Activated B cell treated with CpG ODN at 0.5 μM for 24 hours (primary cell): ENCODE data around the gene GNAI3. TPM values are rescaled to one million over a fixed set of nuclear protein-coding genes. Genes with fewer than 3 reads are reported as not detected.

Experiments
- ATAC-seq: fragments of 200-7000 bp; cut with Tn5 transposase; one replicate; pipeline ENCODE4 v1.10.0; 2021; ENCODE audit warnings: low read depth, mild to moderate bottlenecking, moderate library complexity
- CTCF ChIA-PET: fragments of 350-600 bp; sonication (Branson Sonifier 250); formaldehyde crosslinking; loops from one replicate; lab custom pipeline; 2021; ENCODE audit warnings: antibody characterized with exemption; lab: Charles Lee
- POLR2A ChIA-PET: fragments of 350-600 bp; sonication (Branson Sonifier 250); formaldehyde crosslinking; loops from one replicate; lab custom pipeline; 2021; ENCODE audit warnings: antibody characterized with exemption; lab: Charles Lee
- DNase-seq: peaks from one replicate; pipeline ENCODE4 v3.0.0; 2022
- H3K27ac Mint-ChIP-seq: one replicate; pipeline ENCODE4 v1.8.0; 2020; ENCODE audit warnings: mixed read lengths
- H3K27me3 Mint-ChIP-seq: one replicate; pipeline ENCODE4 v1.8.0; 2021; ENCODE audit warnings: mixed read lengths
- H3K36me3 Mint-ChIP-seq: one replicate; pipeline ENCODE4 v1.8.0; 2021; ENCODE audit warnings: low read depth, mixed read lengths
- H3K4me1 Mint-ChIP-seq: one replicate; pipeline ENCODE4 v1.8.0; 2021; ENCODE audit warnings: mixed read lengths
- H3K4me3 Mint-ChIP-seq: one replicate; pipeline ENCODE4 v1.8.0; 2020; ENCODE audit warnings: mild to moderate bottlenecking, mixed read lengths
- H3K9me3 Mint-ChIP-seq: one replicate; pipeline ENCODE4 v1.8.0; 2020; ENCODE audit warnings: mixed read lengths
- intact Hi-C: fragments of 100-400 bp; cut with micrococcal nuclease; formaldehyde crosslinking; loops from one replicate; pipeline ENCODE4 v1.15.1; 2024
- total RNA-seq: library from RNA; stranded (reverse); gene quantifications from 2 replicates; pipeline ENCODE4 v1.2.3, GENCODE V29; 2022
- TF ChIP-seq, protein P1 (sequence below): fragments of 200-600 bp; IDR thresholded peaks from one replicate; pipeline ENCODE4 v1.8.0; 2022; ENCODE audit warnings: antibody characterized with exemption, mild to moderate bottlenecking

GNAI3 gene
- total RNA-seq, 1 donor from 2014 or later = 8.4 TPM

DNA sequence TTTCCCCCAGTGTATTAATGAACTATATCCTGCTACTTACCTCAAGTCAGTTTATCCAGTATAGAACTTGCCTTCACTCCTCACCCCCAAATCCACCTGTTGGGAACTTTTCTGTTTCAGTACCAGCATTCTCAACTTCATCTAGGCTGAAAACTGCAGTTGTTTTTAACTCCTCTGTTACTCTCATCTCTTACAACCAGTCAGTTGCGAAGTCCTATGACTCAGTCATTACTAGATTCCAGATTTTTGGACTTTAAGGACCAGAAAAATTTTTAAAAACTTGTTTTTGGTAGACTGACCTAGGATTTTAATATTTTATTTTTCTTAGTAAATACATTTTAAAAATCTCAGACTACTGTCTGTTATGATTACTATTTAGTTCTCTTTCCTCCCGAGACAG is 8.1 kb downstream of the GNAI3 start:
- Mint-ChIP-seq H3K4me1 (peaks cover 77% of the 10 kb centered on the region), H3K27ac (peak overlapping the region; percentile 46), H3K27me3 (no peaks in the 10 kb centered on the region), H3K9me3 (no peaks in the 10 kb centered on the region), H3K36me3 (peaks cover 18% of the 10 kb centered on the region), H3K4me3 (no peak overlapping the region)
- POLR2A ChIA-PET = no interaction called here
- TF ChIP-seq, protein P1, sequence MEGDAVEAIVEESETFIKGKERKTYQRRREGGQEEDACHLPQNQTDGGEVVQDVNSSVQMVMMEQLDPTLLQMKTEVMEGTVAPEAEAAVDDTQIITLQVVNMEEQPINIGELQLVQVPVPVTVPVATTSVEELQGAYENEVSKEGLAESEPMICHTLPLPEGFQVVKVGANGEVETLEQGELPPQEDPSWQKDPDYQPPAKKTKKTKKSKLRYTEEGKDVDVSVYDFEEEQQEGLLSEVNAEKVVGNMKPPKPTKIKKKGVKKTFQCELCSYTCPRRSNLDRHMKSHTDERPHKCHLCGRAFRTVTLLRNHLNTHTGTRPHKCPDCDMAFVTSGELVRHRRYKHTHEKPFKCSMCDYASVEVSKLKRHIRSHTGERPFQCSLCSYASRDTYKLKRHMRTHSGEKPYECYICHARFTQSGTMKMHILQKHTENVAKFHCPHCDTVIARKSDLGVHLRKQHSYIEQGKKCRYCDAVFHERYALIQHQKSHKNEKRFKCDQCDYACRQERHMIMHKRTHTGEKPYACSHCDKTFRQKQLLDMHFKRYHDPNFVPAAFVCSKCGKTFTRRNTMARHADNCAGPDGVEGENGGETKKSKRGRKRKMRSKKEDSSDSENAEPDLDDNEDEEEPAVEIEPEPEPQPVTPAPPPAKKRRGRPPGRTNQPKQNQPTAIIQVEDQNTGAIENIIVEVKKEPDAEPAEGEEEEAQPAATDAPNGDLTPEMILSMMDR = no peak
- DNase-seq (no peak), ATAC-seq (no peak)
- intact Hi-C loops = no loop called here
- CTCF ChIA-PET = no interaction called here

GRCh38 chr1:109557520-109557919 is 9.1 kb downstream of the GNAI3 start:
- Mint-ChIP-seq H3K4me1 (peaks cover 82% of the 10 kb centered on the region), H3K9me3 (no peaks in the 10 kb centered on the region), H3K36me3 (peaks cover 18% of the 10 kb centered on the region), H3K27ac (no peak overlapping the region), H3K4me3 (no peak overlapping the region), H3K27me3 (no peaks in the 10 kb centered on the region)
- intact Hi-C loops = no loop called here
- DNase-seq (no peak), ATAC-seq (no peak)
- TF ChIP-seq, protein P1 = no peak
- ChIA-PET POLR2A (no interaction called here), CTCF (no interaction called here)

DNA sequence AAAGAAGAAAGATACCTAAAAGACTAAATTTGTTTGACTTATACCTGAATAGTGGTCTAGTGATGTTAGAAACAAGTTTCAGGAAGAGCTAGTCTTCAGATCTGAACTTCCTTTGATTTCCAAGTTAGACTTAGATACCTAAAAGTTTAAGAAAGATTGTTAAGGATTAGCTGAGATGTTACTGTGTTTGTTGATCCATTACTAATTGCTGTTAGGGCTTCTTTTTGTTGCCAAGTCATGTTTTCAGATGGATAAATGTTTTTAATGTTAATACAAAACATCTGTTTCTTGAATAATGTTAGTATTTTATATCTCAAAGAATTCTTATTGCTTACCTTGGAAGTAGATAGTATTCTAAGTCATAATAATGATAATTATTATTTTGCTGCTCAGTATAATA is 11.6 kb downstream of the GNAI3 start:
- no peak for DNase-seq
- TF ChIP-seq, protein P1 = no peak
- Mint-ChIP-seq H3K9me3 (no peaks in the 10 kb centered on the region), H3K4me3 (no peak overlapping the region), H3K36me3 (peaks cover 9% of the 10 kb centered on the region), H3K27me3 (no peaks in the 10 kb centered on the region), H3K27ac (no peak overlapping the region), H3K4me1 (peaks cover 78% of the 10 kb centered on the region)
- intact Hi-C loops = no loop called here
- CTCF ChIA-PET = interaction anchor here (0.9 to 1.8 kb wide), 3 partner anchors 10 to 425 kb away, joined by 3 to 4 read pairs (median 3); partner anchors contain the start of gene AHCYL1
- POLR2A ChIA-PET = no interaction called here
- ATAC-seq = no peak

- intact Hi-C loops = no loop called here
- TF ChIP-seq, protein P1 = no peak
- POLR2A ChIA-PET = interaction anchor here (1.3 kb wide), 1 partner anchor 16 kb away, joined by 4 read pairs; the partner anchor contains the start of gene GNAI3
- DNase-seq (no peak), ATAC-seq (no peak)
- H3K27me3 Mint-ChIP-seq = no peaks in the 10 kb centered on the region
- no peaks in the 10 kb centered on the region for H3K9me3 Mint-ChIP-seq
- H3K4me3 Mint-ChIP-seq = no peak overlapping the region
- CTCF ChIA-PET = no interaction called here
- no peak overlapping the region for H3K27ac Mint-ChIP-seq
- H3K4me1 Mint-ChIP-seq = peaks cover 58% of the 10 kb centered on the region
- peaks cover 2% of the 10 kb centered on the region for H3K36me3 Mint-ChIP-seq
Observed at GRCh38 chr1:109564194-109564878, 15.9 kb downstream of the GNAI3 start.

DNA sequence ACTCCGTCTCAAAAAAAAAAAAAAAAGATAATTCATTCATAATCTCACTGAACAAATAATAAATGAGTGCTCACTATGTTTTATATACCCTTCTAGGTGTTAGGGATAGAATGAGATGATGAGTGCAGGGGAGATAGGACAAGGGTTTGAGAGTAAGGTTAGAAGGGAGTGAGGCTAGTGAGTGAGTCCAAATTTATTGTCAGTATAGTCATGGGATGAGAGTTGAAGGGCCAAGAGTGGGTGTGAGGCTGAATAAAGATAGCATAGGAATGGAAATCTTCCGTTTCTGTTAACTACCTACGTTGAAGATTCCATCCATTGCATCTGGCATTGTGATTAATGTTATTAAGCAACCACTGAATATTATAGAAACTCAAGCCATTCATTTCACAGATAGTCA is 16.8 kb downstream of the GNAI3 start:
- H3K4me3 Mint-ChIP-seq = no peak overlapping the region
- H3K27ac Mint-ChIP-seq = no peak overlapping the region
- H3K36me3 Mint-ChIP-seq = peaks cover 2% of the 10 kb centered on the region

More for the DNA sequence above, 16.8 kb downstream of the GNAI3 start:
- Mint-ChIP-seq H3K4me1 (peaks cover 51% of the 10 kb centered on the region), H3K27me3 (no peaks in the 10 kb centered on the region), H3K9me3 (no peaks in the 10 kb centered on the region)
- ChIA-PET CTCF (interaction anchor here (0.8 kb wide), 1 partner anchor 68 kb away, joined by 3 read pairs; no protein-coding TSS in a partner anchor), POLR2A (interaction anchor here (1.3 kb wide), 1 partner anchor 17 kb away, joined by 4 read pairs; the partner anchor contains the start of gene GNAI3)
- no peak for DNase-seq
- no peak for ATAC-seq
- intact Hi-C loops = no loop called here
- TF ChIP-seq, protein P1 = no peak
